Esophagus muscularis mucosa (tissue), 3 donors: ENCODE results near the gene JMJD7.

Experiments
- POLR2A ChIP-seq: fragments of 450-650 bp; IDR thresholded peaks from one replicate; pipeline ENCODE4 v1.6.1; 2017; ENCODE audit warnings: antibody characterized with exemption, moderate library complexity, mild to moderate bottlenecking, low read depth
- TF ChIP-seq, protein P1 (sequence below), 3 experiments: fragments of 200-600 bp in 2 of 3; fragments of 450-650 bp in 1 of 3; sonication (generic) in 2 of 3; IDR thresholded peaks; one replicate each; pipeline ENCODE4 v1.5.1; 2017 to 2019; ENCODE audit warnings: antibody characterized with exemption in 3 of 3, mild to moderate bottlenecking in 2 of 3, moderate library complexity in 1 of 3

DNA sequence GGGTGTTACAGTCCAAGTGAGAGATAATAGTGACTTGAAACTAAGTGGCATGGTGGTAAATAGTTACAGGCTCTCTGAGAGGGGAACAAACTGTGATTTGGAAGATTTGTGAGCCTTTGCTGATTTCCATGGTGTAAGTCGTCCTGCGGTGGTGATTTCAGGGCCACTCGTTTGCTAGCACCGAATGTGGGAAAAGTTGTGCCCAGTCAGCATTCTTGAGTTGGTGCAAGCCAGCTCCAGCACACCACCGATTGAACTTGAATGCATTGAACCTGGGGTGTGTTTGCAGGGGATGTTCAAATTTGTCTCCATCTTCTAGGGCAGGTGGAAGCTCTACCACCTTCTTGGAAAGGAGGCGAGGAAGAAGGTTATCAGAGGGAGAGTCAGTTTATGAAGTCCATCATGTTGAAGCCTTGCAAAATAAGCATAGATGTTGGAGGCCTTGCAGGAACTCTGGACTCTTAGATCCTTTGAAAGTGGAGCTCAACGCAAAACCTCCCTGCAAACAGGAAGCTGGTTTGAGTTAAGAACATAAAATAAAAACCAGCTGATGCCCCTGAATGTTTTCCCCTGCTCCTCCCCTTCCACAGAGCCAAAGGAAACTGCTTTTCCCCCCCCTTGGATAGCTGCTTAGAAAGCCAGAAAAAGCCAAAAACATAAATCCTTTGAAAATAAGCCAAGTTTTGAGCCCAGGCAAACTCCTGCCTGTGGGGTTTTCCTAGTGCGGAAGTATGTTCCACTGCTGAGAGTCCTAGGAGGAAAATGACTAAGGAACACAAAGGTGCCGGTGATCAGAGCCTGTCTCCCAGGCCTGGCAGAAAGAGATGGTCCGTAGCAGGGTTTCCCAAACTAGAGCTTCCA, 31.7 kb upstream of the JMJD7 start:
- TF ChIP-seq, protein P1, sequence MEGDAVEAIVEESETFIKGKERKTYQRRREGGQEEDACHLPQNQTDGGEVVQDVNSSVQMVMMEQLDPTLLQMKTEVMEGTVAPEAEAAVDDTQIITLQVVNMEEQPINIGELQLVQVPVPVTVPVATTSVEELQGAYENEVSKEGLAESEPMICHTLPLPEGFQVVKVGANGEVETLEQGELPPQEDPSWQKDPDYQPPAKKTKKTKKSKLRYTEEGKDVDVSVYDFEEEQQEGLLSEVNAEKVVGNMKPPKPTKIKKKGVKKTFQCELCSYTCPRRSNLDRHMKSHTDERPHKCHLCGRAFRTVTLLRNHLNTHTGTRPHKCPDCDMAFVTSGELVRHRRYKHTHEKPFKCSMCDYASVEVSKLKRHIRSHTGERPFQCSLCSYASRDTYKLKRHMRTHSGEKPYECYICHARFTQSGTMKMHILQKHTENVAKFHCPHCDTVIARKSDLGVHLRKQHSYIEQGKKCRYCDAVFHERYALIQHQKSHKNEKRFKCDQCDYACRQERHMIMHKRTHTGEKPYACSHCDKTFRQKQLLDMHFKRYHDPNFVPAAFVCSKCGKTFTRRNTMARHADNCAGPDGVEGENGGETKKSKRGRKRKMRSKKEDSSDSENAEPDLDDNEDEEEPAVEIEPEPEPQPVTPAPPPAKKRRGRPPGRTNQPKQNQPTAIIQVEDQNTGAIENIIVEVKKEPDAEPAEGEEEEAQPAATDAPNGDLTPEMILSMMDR (IDR thresholded peaks at IDR 0.05) = no peak
- no peak for TF ChIP-seq POLR2A
